Parathyroid adenoma (tissue), 2 donors: ENCODE measurements around the gene FUBP3.

Experiments used
- H2AFZ ChIP-seq: fragments of 300-600 bp; sonication (generic); one replicate; pipeline ENCODE4 v1.7.0; 2017; ENCODE audit warnings: antibody characterized with exemption, mild to moderate bottlenecking
- H3K27ac ChIP-seq: fragments of 300-600 bp; sonication (generic); one replicate; pipeline ENCODE4 v1.7.0; 2017
- H3K27me3 ChIP-seq: fragments of 300-600 bp; sonication (generic); one replicate; pipeline ENCODE4 v1.7.0; 2017; ENCODE audit warnings: low read length; ENCODE audit not compliant: control insufficient read depth, insufficient read depth
- H3K36me3 ChIP-seq: fragments of 300-600 bp; sonication (generic); one replicate; pipeline ENCODE4 v1.7.0; 2017; ENCODE audit warnings: low read length; ENCODE audit not compliant: control insufficient read depth, insufficient read depth
- H3K4me1 ChIP-seq: fragments of 300-600 bp; sonication (generic); one replicate; pipeline ENCODE4 v1.7.0; 2017; ENCODE audit warnings: control low read depth
- H3K4me2 ChIP-seq: fragments of 300-600 bp; sonication (generic); one replicate; pipeline ENCODE4 v1.7.0; 2017; ENCODE audit warnings: low read length
- H3K4me3 ChIP-seq: fragments of 300-600 bp; sonication (generic); one replicate; pipeline ENCODE4 v1.7.0; 2017; ENCODE audit warnings: low read depth, low read length
- H3K79me2 ChIP-seq: fragments of 300-600 bp; sonication (generic); one replicate; pipeline ENCODE4 v1.7.0; 2017; ENCODE audit warnings: control low read depth
- H3K9ac ChIP-seq: fragments of 300-600 bp; sonication (generic); one replicate; pipeline ENCODE4 v1.7.0; 2017; ENCODE audit warnings: mild to moderate bottlenecking
- H3K9me3 ChIP-seq: fragments of 300-600 bp; sonication (generic); one replicate; pipeline ENCODE4 v1.7.0; 2017; ENCODE audit warnings: low read length; ENCODE audit not compliant: control insufficient read depth
- CTCF ChIP-seq: fragments of 300-600 bp; sonication (generic); IDR thresholded peaks from one replicate; pipeline ENCODE4 v1.7.0; 2017; ENCODE audit warnings: antibody characterized with exemption, mild to moderate bottlenecking
- donor health status: primary hyperparathyroidism.

FUBP3 gene

GRCh38 chr9:130616451-130616850, 37.1 kb downstream of the FUBP3 start:
- Histone ChIP-seq H3K4me2 (no peak overlapping the region), H3K27ac (no peak overlapping the region), H3K27me3 (no peaks in the 10 kb centered on the region), H3K4me3 (no peak overlapping the region), H3K9me3 (no peaks in the 10 kb centered on the region), H3K79me2 (no peaks in the 10 kb centered on the region), H3K9ac (no peak overlapping the region), H3K4me1 (no peaks in the 10 kb centered on the region), H2AFZ (no peak overlapping the region), H3K36me3 (no peaks in the 10 kb centered on the region)
- TF ChIP-seq CTCF, result no peak

GRCh38 chr9:130623466-130623865, 44.1 kb downstream of the FUBP3 start:
- no peak overlapping the region for H3K4me2 ChIP-seq
- no peak for TF ChIP-seq CTCF
- no peaks in the 10 kb centered on the region for H3K79me2 ChIP-seq
- no peak overlapping the region for H2AFZ ChIP-seq
- no peaks in the 10 kb centered on the region for H3K36me3 ChIP-seq
- H3K27ac ChIP-seq, result no peak overlapping the region
- no peaks in the 10 kb centered on the region for H3K27me3 ChIP-seq
- H3K4me1 ChIP-seq, result no peaks in the 10 kb centered on the region
- H3K9me3 ChIP-seq, result no peaks in the 10 kb centered on the region
- no peak overlapping the region for H3K9ac ChIP-seq
- H3K4me3 ChIP-seq, result no peak overlapping the region

DNA sequence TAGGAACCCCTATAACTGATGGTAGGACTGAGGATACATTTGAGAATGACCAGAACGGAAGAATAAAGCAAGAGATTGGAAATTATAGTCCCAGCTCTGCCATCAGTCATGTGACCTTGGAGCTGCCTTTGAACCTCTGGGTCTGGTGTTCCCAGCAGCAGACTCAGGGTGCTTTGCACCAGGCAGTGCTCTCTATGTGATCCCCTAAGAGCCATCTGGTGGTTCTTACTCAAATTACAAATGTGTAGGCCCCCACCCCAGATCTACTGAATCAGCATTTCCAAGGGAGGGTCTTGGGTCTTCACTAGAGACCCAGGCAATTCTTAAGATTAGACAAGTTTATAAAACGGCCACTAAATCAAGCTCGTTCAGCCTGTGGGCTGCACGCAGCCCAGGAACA, 44.8 kb downstream of the FUBP3 start:
- no peak for TF ChIP-seq CTCF
- Histone ChIP-seq H3K4me1 (no peaks in the 10 kb centered on the region), H3K79me2 (no peaks in the 10 kb centered on the region), H3K9ac (no peak overlapping the region), H3K4me3 (no peak overlapping the region), H3K4me2 (no peak overlapping the region), H3K9me3 (no peaks in the 10 kb centered on the region), H3K36me3 (no peaks in the 10 kb centered on the region), H3K27ac (no peak overlapping the region), H3K27me3 (no peaks in the 10 kb centered on the region), H2AFZ (no peak overlapping the region)

GRCh38 chr9:130626249-130626996, 47.0 kb downstream of the FUBP3 start:
- Histone ChIP-seq H3K9me3 (no peaks in the 10 kb centered on the region), H3K27ac (no peak overlapping the region), H3K4me3 (no peak overlapping the region), H3K4me1 (no peaks in the 10 kb centered on the region), H3K79me2 (no peaks in the 10 kb centered on the region), H2AFZ (no peak overlapping the region), H3K9ac (no peak overlapping the region), H3K27me3 (no peaks in the 10 kb centered on the region), H3K4me2 (no peak overlapping the region), H3K36me3 (no peaks in the 10 kb centered on the region)
- TF ChIP-seq CTCF, result no peak

- no peak for TF ChIP-seq CTCF
- no peak overlapping the region for H3K9ac ChIP-seq
- no peaks in the 10 kb centered on the region for H3K9me3 ChIP-seq
- no peaks in the 10 kb centered on the region for H3K4me1 ChIP-seq
- H3K27me3 ChIP-seq, result no peaks in the 10 kb centered on the region
- H3K27ac ChIP-seq, result no peak overlapping the region
- H3K36me3 ChIP-seq, result no peaks in the 10 kb centered on the region
- no peak overlapping the region for H3K4me3 ChIP-seq
- no peaks in the 10 kb centered on the region for H3K79me2 ChIP-seq
- H3K4me2 ChIP-seq, result no peak overlapping the region
- H2AFZ ChIP-seq, result no peak overlapping the region
Measured at GRCh38 chr9:130627051-130627450, 47.7 kb downstream of the FUBP3 start.
